ENCODE data around the gene MYO16.

The MYO16 gene

DNA sequence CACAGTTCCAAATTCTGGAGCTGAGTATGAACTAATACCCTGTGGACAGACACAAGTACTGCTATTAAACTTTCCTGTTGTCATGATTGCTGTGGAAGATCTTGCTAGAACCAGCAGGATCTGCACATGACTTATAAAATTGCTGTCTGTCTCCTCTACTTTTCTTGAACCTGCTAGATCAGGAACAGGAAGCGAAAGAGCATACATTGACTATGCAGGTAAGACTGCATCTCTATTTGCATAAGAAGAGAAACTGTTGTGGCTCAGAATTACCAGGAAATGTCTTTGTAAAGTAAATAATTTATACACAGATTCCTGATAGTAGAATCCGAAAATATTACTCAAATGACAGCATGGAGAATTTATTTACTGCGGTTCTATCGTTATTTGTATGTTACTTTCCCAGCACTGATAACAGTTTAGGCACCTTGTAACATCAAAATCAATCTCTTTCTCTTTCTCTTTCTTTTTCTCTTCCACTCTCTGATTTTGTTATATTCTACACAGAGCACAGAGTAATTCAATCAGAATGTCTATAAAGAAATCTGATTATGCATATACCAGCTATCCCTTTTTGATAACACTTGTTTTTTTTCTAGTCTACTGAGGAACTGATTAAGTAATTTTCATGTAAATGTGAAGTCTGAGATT, 226.5 kb downstream of the MYO16 start:
- ChIA-PET POLR2A (no interaction called here), CTCF (no interaction called here)
- Histone ChIP-seq H3K27ac (ENCODE audit: extremely low read depth, low read depth, low read length) (no peak overlapping the region), H3K36me3 (ENCODE audit: control insufficient read depth in 2 of 2, insufficient read depth in 1 of 2, low read length in 2 of 2) (no peaks in the 10 kb centered on the region), H3K4me1 (ENCODE audit: control insufficient read depth, insufficient read depth, low read length) (no peaks in the 10 kb centered on the region), H3K9me3 (ENCODE audit: control insufficient read depth, insufficient read depth, low read depth, low read length) (no peaks in the 10 kb centered on the region), H3K4me3 (ENCODE audit: low read depth, low read length) (no peak overlapping the region)
- TF ChIP-seq ZBTB48 (tag by site-specific recombination; IDR thresholded peaks at IDR 0.05), result no peak
- TF ChIP-seq ZBTB26 (tag by site-specific recombination; optimal IDR thresholded peaks at IDR 0.05), result no peak
- no peak for TF ChIP-seq YY1 (tag by site-specific recombination; IDR thresholded peaks at IDR 0.05)
- TF ChIP-seq WT1 (tag by site-specific recombination; IDR thresholded peaks at IDR 0.05), result no peak
- TF ChIP-seq ZEB2 (tag by site-specific recombination; IDR thresholded peaks at IDR 0.05), result no peak
- no peak for TF ChIP-seq ZNF416 (tag by site-specific recombination; IDR thresholded peaks at IDR 0.05)
- TF ChIP-seq ZNF132 (tag by site-specific recombination; IDR thresholded peaks at IDR 0.05; ENCODE audit: borderline replicate concordance), result no peak
- TF ChIP-seq ZNF26 (tag by site-specific recombination; IDR thresholded peaks at IDR 0.05), result no peak
- no peak for TF ChIP-seq ZNF114 (tag by site-specific recombination; IDR thresholded peaks at IDR 0.05)
- no peak for TF ChIP-seq ZNF610 (tag by site-specific recombination; IDR thresholded peaks at IDR 0.05; ENCODE audit: borderline replicate concordance)
- TF ChIP-seq, protein P1, sequence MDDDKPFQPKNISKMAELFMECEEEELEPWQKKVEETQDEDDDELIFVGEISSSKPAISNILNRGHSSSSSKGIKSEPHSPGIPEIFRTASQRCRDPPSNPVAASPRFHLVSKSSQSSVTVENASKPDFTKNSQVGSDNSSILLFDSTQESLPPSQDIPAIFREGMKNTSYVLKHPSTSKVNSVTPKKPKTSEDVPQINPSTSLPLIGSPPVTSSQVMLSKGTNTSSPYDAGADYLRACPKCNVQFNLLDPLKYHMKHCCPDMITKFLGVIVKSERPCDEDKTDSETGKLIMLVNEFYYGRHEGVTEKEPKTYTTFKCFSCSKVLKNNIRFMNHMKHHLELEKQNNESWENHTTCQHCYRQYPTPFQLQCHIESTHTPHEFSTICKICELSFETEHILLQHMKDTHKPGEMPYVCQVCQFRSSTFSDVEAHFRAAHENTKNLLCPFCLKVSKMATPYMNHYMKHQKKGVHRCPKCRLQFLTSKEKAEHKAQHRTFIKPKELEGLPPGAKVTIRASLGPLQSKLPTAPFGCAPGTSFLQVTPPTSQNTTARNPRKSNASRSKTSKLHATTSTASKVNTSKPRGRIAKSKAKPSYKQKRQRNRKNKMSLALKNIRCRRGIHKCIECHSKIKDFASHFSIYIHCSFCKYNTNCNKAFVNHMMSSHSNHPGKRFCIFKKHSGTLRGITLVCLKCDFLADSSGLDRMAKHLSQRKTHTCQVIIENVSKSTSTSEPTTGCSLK (tag by site-specific recombination; IDR thresholded peaks at IDR 0.05), result no peak
- TF ChIP-seq ZNF184 (tag by site-specific recombination; IDR thresholded peaks at IDR 0.05), result no peak
- no peak for TF ChIP-seq ZNF133 (tag by site-specific recombination; IDR thresholded peaks at IDR 0.05)
- no peak for TF ChIP-seq ZBTB21 (tag by site-specific recombination; IDR thresholded peaks at IDR 0.05)
- TF ChIP-seq ZFHX2 (tag by site-specific recombination; conservative IDR thresholded peaks at IDR 0.05), result no peak
- no peak for TF ChIP-seq SCRT2 (tag by site-specific recombination; IDR thresholded peaks at IDR 0.05)

DNA sequence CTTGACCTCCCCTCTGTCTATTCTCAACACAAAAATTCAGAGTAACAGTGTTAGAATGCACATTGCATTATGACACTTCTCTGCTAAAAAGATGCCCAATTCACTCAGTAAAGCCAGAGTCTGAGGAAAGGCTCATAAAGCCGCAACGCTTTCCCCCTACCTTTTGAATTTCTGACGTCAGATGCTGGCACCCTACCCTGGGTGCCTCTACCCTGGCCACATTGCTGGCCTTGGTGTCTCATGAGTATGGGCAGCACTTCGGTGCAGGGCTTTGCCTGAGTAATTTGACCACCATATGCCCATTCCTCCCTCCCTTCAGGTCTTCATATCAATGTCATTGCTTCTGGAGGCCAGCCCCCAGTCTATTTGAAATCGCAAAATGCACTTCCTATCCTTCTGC, 229.3 kb downstream of the MYO16 start:
- ChIA-PET CTCF (no interaction called here), POLR2A (no interaction called here)
- no peak for TF ChIP-seq ZNF501 (tag by site-specific recombination; IDR thresholded peaks at IDR 0.05)
- no peak for TF ChIP-seq ZNF2 (tag by site-specific recombination; IDR thresholded peaks at IDR 0.05)
- no peak for TF ChIP-seq ZNF146 (tag by site-specific recombination; IDR thresholded peaks at IDR 0.05)
- no peak for TF ChIP-seq SCRT1 (tag by site-specific recombination; IDR thresholded peaks at IDR 0.05; ENCODE audit: borderline replicate concordance)

More for the DNA sequence above, 229.3 kb downstream of the MYO16 start:
- Histone ChIP-seq H3K4me3 (ENCODE audit: low read depth, low read length) (no peak overlapping the region), H3K27ac (ENCODE audit: extremely low read depth, low read depth, low read length) (no peak overlapping the region), H3K36me3 (ENCODE audit: control insufficient read depth in 2 of 2, insufficient read depth in 1 of 2, low read length in 2 of 2) (no peaks in the 10 kb centered on the region), H3K4me1 (ENCODE audit: control insufficient read depth, insufficient read depth, low read length) (no peaks in the 10 kb centered on the region), H3K9me3 (ENCODE audit: control insufficient read depth, insufficient read depth, low read depth, low read length) (no peaks in the 10 kb centered on the region)

All from HEK293 (cell line).